Upper lobe of left lung (tissue), 6 donors: ENCODE measurements around the gene DYSF. TPM values are rescaled to one million over a fixed set of nuclear protein-coding genes. Genes with fewer than 3 reads are reported as not detected.

Source experiments
- ATAC-seq, 2 donors: fragments of 200-7000 bp; cut with Tn5 transposase; one replicate each; pipeline ENCODE4 v1.9.1; 2022; ENCODE audit warnings: mild to moderate bottlenecking in 2 of 2, moderate library complexity in 2 of 2; ENCODE audit not compliant: low FRiP score in 2 of 2
- DNase-seq, 2 donors: peaks; one replicate each; pipeline ENCODE4 v3.0.0-alpha.2; 2019 to 2020
- H3K27ac ChIP-seq, 4 donors: fragments of 200-600 bp; sonication (generic); one replicate each; pipeline ENCODE4 v1.5.1; 2016 to 2019
- H3K27me3 ChIP-seq, 4 donors: fragments of 200-600 bp; sonication (generic); one replicate each; pipeline ENCODE4 v1.5.1; 2017 to 2019
- H3K36me3 ChIP-seq, 4 donors: fragments of 200-600 bp; sonication (generic); one replicate each; pipeline ENCODE4 v1.5.1; 2016 to 2019
- H3K4me1 ChIP-seq, 4 donors: fragments of 200-600 bp; sonication (generic); one replicate each; pipeline ENCODE4 v1.5.1; 2018 to 2019
- H3K4me3 ChIP-seq, 4 donors: fragments of 200-600 bp; sonication (generic); one replicate each; pipeline ENCODE4 v1.5.1; 2017 to 2019; ENCODE audit warnings: mild to moderate bottlenecking in 2 of 4, moderate library complexity in 1 of 4
- H3K9me3 ChIP-seq, 4 donors: fragments of 200-600 bp; sonication (generic); one replicate each; pipeline ENCODE4 v1.5.1; 2018 to 2019
- CTCF ChIP-seq, 6 experiments: fragments of 450-650 bp in 4 of 6; fragments of 200-600 bp in 2 of 6; sonication (generic) in 2 of 6; IDR thresholded peaks; one replicate each; pipeline ENCODE4 v1.5.1; 2016 to 2019; ENCODE audit warnings: antibody characterized with exemption in 6 of 6
- EP300 ChIP-seq, 4 donors: sonication (generic); formaldehyde crosslinking; IDR thresholded peaks; one replicate each; pipeline ENCODE4 v1.5.1; 2017; ENCODE audit warnings: antibody characterized with exemption in 4 of 4, control low read depth in 2 of 4
- POLR2A ChIP-seq, 4 donors: fragments of 450-650 bp; IDR thresholded peaks; one replicate each; pipeline ENCODE4 v1.5.1; 2016 to 2017; ENCODE audit warnings: antibody characterized with exemption in 4 of 4, mild to moderate bottlenecking in 2 of 4
- POLR2AphosphoS5 ChIP-seq, 2 donors: sonication (generic); formaldehyde crosslinking; IDR thresholded peaks; one replicate each; pipeline ENCODE4 v1.5.1; 2017; ENCODE audit warnings: antibody characterized with exemption in 2 of 2
- WGBS, 2 donors: methylation state at CpG; one replicate each; pipeline ENCODE4 v1.1.5; 2017 to 2018; 5-methylcytosine and 5-hydroxymethylcytosine counted together
- total RNA-seq, 6 donors: library from RNA; depleted of rRNA in 4 of 6; stranded (reverse); fragments of >200 nt in 4 of 6; gene quantifications; one replicate each; pipeline versions ENCODE4 v1.1.0 to v1.2.1, GENCODE V29; 2016 to 2021
- donor health status: DM: no; HTN: no; CAD: no; lungs with moderate emphysema.
- donor health status: DM: no; HTN: yes; CAD: no; lungs with severe emphysema.

DYSF gene
- total RNA-seq, 6 donors from 2014 or later, result 17.5 to 72.7 (median 42.7) TPM

DNA sequence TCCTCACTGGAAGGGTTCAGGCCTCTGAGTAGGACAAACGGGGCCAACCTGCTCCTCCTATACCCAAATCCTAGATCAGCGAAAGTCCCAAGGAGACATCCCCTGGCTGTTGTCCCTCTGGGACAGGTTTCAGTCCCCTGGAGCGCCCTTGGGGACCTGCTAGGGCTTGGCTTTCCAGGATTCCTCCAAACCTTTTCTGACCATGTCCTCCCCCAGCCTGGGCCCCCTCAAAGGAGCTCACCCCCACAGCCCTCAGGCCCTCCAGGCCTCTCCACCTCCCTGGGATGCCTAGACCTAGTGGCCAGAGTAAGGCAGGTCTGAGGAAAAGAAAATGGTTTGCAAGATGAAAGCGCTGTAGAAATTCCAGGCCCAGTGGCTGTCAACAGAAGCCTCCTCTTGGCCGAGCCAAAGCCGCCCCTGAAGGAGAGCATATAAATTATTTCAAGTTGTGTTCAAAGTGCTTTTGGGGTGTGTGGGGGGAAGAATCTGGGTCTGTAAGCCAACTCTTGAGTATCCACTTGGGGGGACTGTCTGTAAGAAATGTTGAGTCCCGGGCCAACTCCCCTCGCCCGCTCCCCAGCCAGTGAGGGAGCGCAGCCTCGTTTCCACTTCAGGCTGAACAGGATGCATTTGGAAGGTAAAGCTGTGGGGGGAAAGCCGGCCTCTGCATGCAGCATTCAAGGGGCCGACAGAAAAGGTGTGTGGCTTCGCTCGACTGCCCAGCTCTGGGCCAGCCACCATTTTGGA is 158.6 kb downstream of the DYSF start:
- Histone ChIP-seq H3K4me1 (peaks cover 18 to 25% (median 21%) of the 10 kb centered on the region in 4 donors), H3K27me3 (no peaks in the 10 kb centered on the region), H3K9me3 (no peaks in the 10 kb centered on the region), H3K4me3 (no peak overlapping the region), H3K36me3 (peaks cover 0 to 30% (median 10%) of the 10 kb centered on the region in 4 donors), H3K27ac (peak overlapping the region in 1 of 4 donors; percentile 80)
- 89% methylated on average over 12 to 15 of the region's 15 CpGs for WGBS, 2 donors
- DNase-seq, result peak in 1 of 2 donors; percentile 12
- no peak for TF ChIP-seq POLR2A (IDR thresholded peaks at IDR 0.05)
- TF ChIP-seq POLR2AphosphoS5 (IDR thresholded peaks at IDR 0.05), result no peak
- TF ChIP-seq EP300 (IDR thresholded peaks at IDR 0.05), result no peak
- TF ChIP-seq CTCF (IDR thresholded peaks at IDR 0.05), result no peak
- ATAC-seq, result no peak

GRCh38 chr2:71612581-71613402 is 159.4 kb downstream of the DYSF start:
- H3K4me1 ChIP-seq, result peaks cover 18 to 25% (median 21%) of the 10 kb centered on the region in 4 donors
- no peak for TF ChIP-seq EP300 (IDR thresholded peaks at IDR 0.05)
- no peak for TF ChIP-seq POLR2AphosphoS5 (IDR thresholded peaks at IDR 0.05)
- no peak for TF ChIP-seq CTCF (IDR thresholded peaks at IDR 0.05)
- TF ChIP-seq POLR2A (IDR thresholded peaks at IDR 0.05), result no peak
- no peak for ATAC-seq
- peak overlapping the region in 3 of 4 donors; percentile 79 to 91 (median 80) for H3K27ac ChIP-seq
- WGBS, 2 donors, result 89 to 92% methylated on average over 13 to 17 of the region's 17 CpGs
- H3K36me3 ChIP-seq, result peaks cover 0 to 30% (median 10%) of the 10 kb centered on the region in 4 donors
- DNase-seq, result peak in 1 of 2 donors; percentile 15
- H3K27me3 ChIP-seq, result no peaks in the 10 kb centered on the region
- no peaks in the 10 kb centered on the region for H3K9me3 ChIP-seq
- H3K4me3 ChIP-seq, result no peak overlapping the region

- DNase-seq, result no peak
- H3K9me3 ChIP-seq, result no peaks in the 10 kb centered on the region
- peak overlapping the region; percentile 67 to 91 (median 80) for H3K27ac ChIP-seq
- H3K27me3 ChIP-seq, result no peaks in the 10 kb centered on the region
- 83 to 98% methylated on average over 3 of the region's 3 CpGs for WGBS, 2 donors
- peaks cover 18 to 25% (median 21%) of the 10 kb centered on the region in 4 donors for H3K4me1 ChIP-seq
- H3K36me3 ChIP-seq, result peaks cover 0 to 30% (median 10%) of the 10 kb centered on the region in 4 donors
- ATAC-seq, result no peak
- H3K4me3 ChIP-seq, result no peak overlapping the region
- TF ChIP-seq POLR2AphosphoS5 (IDR thresholded peaks at IDR 0.05), result no peak
- no peak for TF ChIP-seq EP300 (IDR thresholded peaks at IDR 0.05)
- TF ChIP-seq CTCF (IDR thresholded peaks at IDR 0.05), result no peak
- TF ChIP-seq POLR2A (IDR thresholded peaks at IDR 0.05), result no peak
Observed at GRCh38 chr2:71613403-71613952, 160.1 kb downstream of the DYSF start.

- no peaks in the 10 kb centered on the region for H3K27me3 ChIP-seq
- H3K27ac ChIP-seq, result peak overlapping the region; percentile 67 to 91 (median 80)
- H3K36me3 ChIP-seq, result peaks cover 0 to 30% (median 10%) of the 10 kb centered on the region in 4 donors
- 82 to 88% methylated on average over 5 to 8 of the region's 8 CpGs for WGBS, 2 donors
- DNase-seq (peak in 1 of 2 donors; percentile 10), ATAC-seq (no peak)
- H3K4me1 ChIP-seq, result peaks cover 18 to 25% (median 21%) of the 10 kb centered on the region in 4 donors
- no peaks in the 10 kb centered on the region for H3K9me3 ChIP-seq
- no peak overlapping the region for H3K4me3 ChIP-seq
- TF ChIP-seq EP300 (IDR thresholded peaks at IDR 0.05) (no peak), POLR2AphosphoS5 (IDR thresholded peaks at IDR 0.05) (no peak), CTCF (IDR thresholded peaks at IDR 0.05) (no peak), POLR2A (IDR thresholded peaks at IDR 0.05) (no peak)
Observed at GRCh38 chr2:71613953-71614925, 160.9 kb downstream of the DYSF start.
